IPS DF 4.7 (cell line): ENCODE results near the gene GSKIP.
"Not testable (repeated sequence)": the region's sequence is repeated elsewhere in the genome, so short reads cannot be mapped to it uniquely, and the experiment has no call there.

ENCODE experiments used
- DNase-seq: peaks from one replicate; pipeline ENCODE4 v3.0.0-alpha.2; 2013; ENCODE audit warnings: low spot score; ENCODE audit errors: extremely low read depth

GSKIP gene

GRCh38 chr14:96362965-96363750 is at the start of gene GSKIP, which contains the start of gene ATG2B:
Gene GSKIP, plus strand, starts transcription at chr14:96363526. Its CDS starts 18,722 bp downstream, at chr14:96382248.
Gene ATG2B, minus strand, starts transcription at chr14:96363341. Its CDS starts 365 bp downstream, at chr14:96362976.
- no peak for DNase-seq

GRCh38 chr14:96316087-96316486 is 47.2 kb upstream of the GSKIP start:
- no peak for DNase-seq

GRCh38 chr14:96318836-96319235 is 44.5 kb upstream of the GSKIP start:
- DNase-seq, result no peak

- no peak for DNase-seq
Observed at GRCh38 chr14:96320605-96321004, 42.7 kb upstream of the GSKIP start.

GRCh38 chr14:96324219-96324618 is 39.1 kb upstream of the GSKIP start:
- no peak for DNase-seq

GRCh38 chr14:96338551-96338950 is 24.8 kb upstream of the GSKIP start:
- DNase-seq, result no peak

- no peak for DNase-seq
Observed at GRCh38 chr14:96341323-96341722, 22.0 kb upstream of the GSKIP start.

- DNase-seq, result no peak
Observed at GRCh38 chr14:96345669-96346068, 17.7 kb upstream of the GSKIP start.

GRCh38 chr14:96347957-96348356 is 15.4 kb upstream of the GSKIP start:
- DNase-seq, result not testable (repeated sequence)

- no peak for DNase-seq
Observed at GRCh38 chr14:96349286-96350075, 13.8 kb upstream of the GSKIP start.

- no peak for DNase-seq
Observed at GRCh38 chr14:96351986-96352385, 11.3 kb upstream of the GSKIP start.

GRCh38 chr14:96352708-96353107 is 10.6 kb upstream of the GSKIP start:
- DNase-seq, result no peak

- DNase-seq, result no peak
Observed at GRCh38 chr14:96354246-96354645, 9.1 kb upstream of the GSKIP start.

- no peak for DNase-seq
Observed at GRCh38 chr14:96357216-96357615, 6.1 kb upstream of the GSKIP start.

GRCh38 chr14:96359959-96360358 is 3.4 kb upstream of the GSKIP start:
- DNase-seq, result no peak

- DNase-seq, result no peak
Observed at GRCh38 chr14:96362071-96362964, 1.0 kb upstream of the GSKIP start.

GRCh38 chr14:96363751-96364336 is 518 bp downstream of the GSKIP start:
- no peak for DNase-seq

- no peak for DNase-seq
Observed at GRCh38 chr14:96364962-96365361, 1.6 kb downstream of the GSKIP start.

GRCh38 chr14:96368534-96368933 is 5.2 kb downstream of the GSKIP start:
- no peak for DNase-seq

- DNase-seq, result no peak
Observed at GRCh38 chr14:96370528-96370927, 7.2 kb downstream of the GSKIP start.

GRCh38 chr14:96373538-96373937 is 10.2 kb downstream of the GSKIP start:
- DNase-seq, result no peak
